ENCODE results near the gene KLHDC4. TPM values are rescaled to one million over a fixed set of nuclear protein-coding genes. Genes with fewer than 3 reads are reported as not detected.

The KLHDC4 gene
- polyA plus RNA-seq, 1 of the 3 experiments (the other 2 are of a cell fraction), result 51.2 TPM

DNA sequence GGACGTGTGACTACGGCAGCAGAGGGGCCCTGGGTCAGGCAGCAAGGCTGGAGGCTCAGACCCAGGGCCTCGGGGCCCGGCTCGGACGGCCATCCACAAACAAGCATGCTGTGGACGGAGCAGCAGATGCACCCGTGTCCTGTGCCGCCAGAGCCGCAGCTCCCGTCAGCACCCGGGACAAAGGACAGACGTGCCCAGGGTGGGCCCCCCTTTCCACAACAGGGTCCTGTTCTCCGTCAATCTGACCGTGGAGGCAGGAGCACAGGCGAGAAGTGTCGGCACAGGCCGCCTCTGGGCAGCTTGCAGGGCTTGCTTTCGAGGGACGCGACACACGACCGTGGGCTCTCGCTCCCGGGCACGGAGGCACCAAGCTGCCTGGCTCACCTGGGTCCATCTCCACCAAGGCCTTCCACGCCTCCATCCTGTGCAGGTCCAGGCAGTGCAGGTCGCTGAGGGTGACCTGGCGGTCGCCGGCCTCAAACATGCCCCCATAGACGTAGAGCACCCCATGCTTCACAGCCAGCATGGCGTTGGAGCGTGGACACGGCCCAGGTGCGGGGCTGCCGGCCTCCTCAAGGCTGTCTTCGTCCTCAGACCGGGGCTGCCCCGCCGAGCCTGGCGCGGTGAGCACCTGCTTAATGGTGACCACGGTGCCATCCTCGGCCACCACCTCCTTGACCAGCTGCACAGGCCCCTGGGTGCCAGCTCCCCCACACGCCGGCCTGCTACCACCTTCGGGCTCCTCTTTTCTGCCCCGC, 56.7 kb downstream of the KLHDC4 start:
- ChIA-PET CTCF (no interaction called here), POLR2A (no interaction called here)
- no peak for TF ChIP-seq SIN3A (IDR thresholded peaks at IDR 0.05; ENCODE audit: borderline replicate concordance, low read depth, low read length)
- no peak for TF ChIP-seq TCF12 (IDR thresholded peaks at IDR 0.05)
- TF ChIP-seq, protein P1, sequence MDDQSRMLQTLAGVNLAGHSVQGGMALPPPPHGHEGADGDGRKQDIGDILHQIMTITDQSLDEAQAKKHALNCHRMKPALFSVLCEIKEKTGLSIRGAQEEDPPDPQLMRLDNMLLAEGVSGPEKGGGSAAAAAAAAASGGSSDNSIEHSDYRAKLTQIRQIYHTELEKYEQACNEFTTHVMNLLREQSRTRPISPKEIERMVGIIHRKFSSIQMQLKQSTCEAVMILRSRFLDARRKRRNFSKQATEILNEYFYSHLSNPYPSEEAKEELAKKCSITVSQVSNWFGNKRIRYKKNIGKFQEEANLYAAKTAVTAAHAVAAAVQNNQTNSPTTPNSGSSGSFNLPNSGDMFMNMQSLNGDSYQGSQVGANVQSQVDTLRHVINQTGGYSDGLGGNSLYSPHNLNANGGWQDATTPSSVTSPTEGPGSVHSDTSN (IDR thresholded peaks at IDR 0.05), result no peak
- TF ChIP-seq, protein P2, sequence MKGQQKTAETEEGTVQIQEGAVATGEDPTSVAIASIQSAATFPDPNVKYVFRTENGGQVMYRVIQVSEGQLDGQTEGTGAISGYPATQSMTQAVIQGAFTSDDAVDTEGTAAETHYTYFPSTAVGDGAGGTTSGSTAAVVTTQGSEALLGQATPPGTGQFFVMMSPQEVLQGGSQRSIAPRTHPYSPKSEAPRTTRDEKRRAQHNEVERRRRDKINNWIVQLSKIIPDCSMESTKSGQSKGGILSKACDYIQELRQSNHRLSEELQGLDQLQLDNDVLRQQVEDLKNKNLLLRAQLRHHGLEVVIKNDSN (IDR thresholded peaks at IDR 0.05; ENCODE audit: borderline replicate concordance, low read depth), result no peak
- TF ChIP-seq TAF1 (IDR thresholded peaks at IDR 0.05; ENCODE audit: borderline replicate concordance, low read depth, low read length), result no peak
- no peak for TF ChIP-seq RCOR1 (IDR thresholded peaks at IDR 0.05; ENCODE audit: low read length)
- no peak for TF ChIP-seq SMC3 (IDR thresholded peaks at IDR 0.05; ENCODE audit: low read depth, low read length)
- TF ChIP-seq NRF1 (IDR thresholded peaks at IDR 0.05; ENCODE audit: low read depth, low read length), result no peak
- no peak for TF ChIP-seq TEAD4 (IDR thresholded peaks at IDR 0.05; ENCODE audit: borderline replicate concordance, insufficient read depth)
- TF ChIP-seq YY1 (IDR thresholded peaks at IDR 0.05; ENCODE audit: low read depth), result no peak
- TF ChIP-seq RAD21 (IDR thresholded peaks at IDR 0.05; ENCODE audit: low read length), result no peak
- no peak for TF ChIP-seq GABPA (IDR thresholded peaks at IDR 0.05; ENCODE audit: low read depth)
- no peak for TF ChIP-seq NFIC (IDR thresholded peaks at IDR 0.05; ENCODE audit: borderline replicate concordance)
- no peak for TF ChIP-seq RFX5 (IDR thresholded peaks at IDR 0.05; ENCODE audit: low read length)
- TF ChIP-seq POLR2AphosphoS5 (IDR thresholded peaks at IDR 0.05; ENCODE audit: low read depth, low read length), result no peak
- no peak for TF ChIP-seq FOXJ3 (CRISPR knock-in tag; IDR thresholded peaks at IDR 0.05)
- Histone ChIP-seq H3K9me3 (no peaks in the 10 kb centered on the region), H3K9me2 (no peaks in the 10 kb centered on the region), H3K36me3 (replicated peaks in 1 of 2; ENCODE audit: control insufficient read depth in 1 of 2, insufficient read depth in 2 of 2, low read length in 1 of 2) (peaks cover 0 to 64% of the 10 kb centered on the region in 2 experiments), H3F3A (replicated peaks; ENCODE audit: insufficient read depth) (no peaks in the 10 kb centered on the region), H3K27ac (ENCODE audit: low read depth in 2 of 2, low read length in 1 of 2) (no peak overlapping the region), H2AFZ (ENCODE audit: low read depth) (no peak overlapping the region), H3K79me2 (ENCODE audit: insufficient read depth) (no peaks in the 10 kb centered on the region), H3K27me3 (ENCODE audit: insufficient read depth) (no peaks in the 10 kb centered on the region), H3K4me2 (no peak overlapping the region), H3K4me1 (ENCODE audit: control insufficient read depth in 1 of 2, insufficient read depth in 2 of 2, low read depth in 1 of 2, low read length in 1 of 2) (no peaks in the 10 kb centered on the region; a peak in 1 of 4 replicates), H3K4me3 (ENCODE audit: low read depth in 2 of 2, low read length in 1 of 2) (no peak overlapping the region), H3K9ac (no peak overlapping the region), H4K20me1 (ENCODE audit: insufficient read depth) (no peaks in the 10 kb centered on the region)
- WGBS (ENCODE audit: low lambda C conversion rate), result 96% methylated on average over 39 of the region's 49 CpGs
- no peak for DNase-seq

All from SK-N-SH (cell line).